GM19455 (cell line): ENCODE measurements around the gene FGFR2.
"Not testable (repeated sequence)": the region's sequence is repeated elsewhere in the genome, so short reads cannot be mapped to it uniquely, and the experiment has no call there.

Source experiments
- ATAC-seq: cut with Tn5 transposase; IDR thresholded peaks from one replicate; pipeline ENCODE4 v1.9.1; 2021; ENCODE audit not compliant: unreplicated experiment

FGFR2 gene

DNA sequence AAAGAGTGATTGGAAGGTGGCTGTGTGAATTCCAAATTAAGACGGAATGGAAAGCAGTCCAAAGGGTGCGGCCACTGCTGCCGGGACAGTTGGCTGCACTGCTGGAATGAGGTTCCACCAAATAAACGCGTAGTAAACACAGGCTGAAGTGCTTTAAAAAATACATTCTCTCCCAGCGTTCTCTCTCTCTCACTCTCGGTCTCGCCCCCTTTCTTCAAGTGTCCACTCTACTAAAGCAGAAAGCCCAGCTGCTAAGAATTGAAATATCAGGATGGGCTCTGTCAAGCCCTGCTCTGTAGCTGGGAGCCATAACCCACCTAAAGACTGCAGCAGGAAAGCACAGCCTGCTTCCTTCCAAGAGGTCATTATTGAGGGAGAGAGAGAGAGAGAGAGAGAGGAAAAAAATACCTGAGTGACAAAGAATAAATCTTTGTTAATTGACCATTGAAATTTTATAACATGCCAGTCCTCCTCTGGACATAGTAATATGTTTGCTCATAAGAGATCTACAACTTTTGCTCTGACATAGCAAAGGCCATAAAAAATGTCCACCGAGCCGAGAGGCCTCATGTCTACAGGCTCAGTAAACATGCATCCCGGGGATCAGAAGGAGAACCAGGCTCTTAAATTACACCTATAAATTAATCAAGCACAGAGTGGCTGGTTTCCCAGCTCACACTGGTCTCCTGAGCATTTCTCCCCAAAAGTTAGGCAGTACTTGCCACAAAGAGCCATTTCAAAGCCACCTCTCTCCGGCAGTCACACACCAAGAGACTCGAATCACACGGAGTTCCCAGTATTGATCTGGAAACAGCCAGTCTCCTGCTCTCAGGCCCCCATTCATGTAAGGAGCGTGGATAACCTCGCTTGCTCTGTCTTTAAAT is 72.8 kb downstream of the FGFR2 start:
- ATAC-seq, result no peak

DNA sequence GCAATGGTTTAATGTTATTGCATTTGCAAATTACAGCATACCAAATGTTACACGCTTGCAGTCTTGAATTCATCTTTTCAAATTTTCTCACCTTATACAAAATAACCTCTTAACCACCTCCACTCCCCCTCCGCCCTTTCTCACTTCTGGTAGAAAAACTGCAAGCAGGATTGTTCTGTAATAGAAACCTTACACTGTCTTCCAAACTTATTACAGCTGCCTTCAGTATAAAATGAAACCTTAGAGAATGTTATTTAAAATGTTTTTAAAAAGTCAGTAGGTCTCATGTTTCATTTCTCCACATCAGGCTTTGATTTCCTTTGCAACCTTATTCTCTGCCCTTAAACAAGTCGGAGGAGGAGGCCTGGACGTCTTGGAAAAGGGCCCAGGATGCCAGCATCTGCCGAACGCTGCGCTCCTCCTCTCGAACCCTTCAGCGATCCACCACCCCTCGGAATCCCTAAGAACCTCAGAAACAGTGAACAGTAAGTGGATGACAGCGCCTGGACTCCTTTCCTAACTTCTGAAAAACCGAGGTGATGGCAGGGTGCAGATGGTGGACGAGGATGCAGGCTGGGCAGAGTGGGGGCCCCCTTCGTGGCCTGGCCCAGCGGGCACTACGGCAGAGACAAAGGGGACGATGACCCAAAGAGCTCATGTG is 74.0 kb downstream of the FGFR2 start:
- ATAC-seq, result no peak

DNA sequence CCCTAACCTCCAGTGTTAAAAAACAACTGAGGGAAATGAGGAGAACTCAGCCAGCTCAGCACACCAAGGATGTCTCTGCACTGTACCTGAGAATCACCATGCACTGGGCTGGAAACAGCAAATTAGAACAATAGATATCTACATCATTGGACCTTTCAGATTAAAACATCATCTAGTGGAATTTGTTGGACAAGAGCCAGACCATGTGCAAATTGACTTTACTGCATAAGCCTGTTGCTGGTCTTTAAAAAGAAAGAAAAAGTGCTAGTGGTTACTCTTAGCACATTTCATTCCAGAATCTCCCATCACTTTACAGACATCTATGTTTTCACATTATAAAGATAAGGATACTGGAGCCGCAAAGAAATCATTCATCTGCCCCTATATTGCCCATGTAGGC is 75.4 kb downstream of the FGFR2 start:
- no peak for ATAC-seq

DNA sequence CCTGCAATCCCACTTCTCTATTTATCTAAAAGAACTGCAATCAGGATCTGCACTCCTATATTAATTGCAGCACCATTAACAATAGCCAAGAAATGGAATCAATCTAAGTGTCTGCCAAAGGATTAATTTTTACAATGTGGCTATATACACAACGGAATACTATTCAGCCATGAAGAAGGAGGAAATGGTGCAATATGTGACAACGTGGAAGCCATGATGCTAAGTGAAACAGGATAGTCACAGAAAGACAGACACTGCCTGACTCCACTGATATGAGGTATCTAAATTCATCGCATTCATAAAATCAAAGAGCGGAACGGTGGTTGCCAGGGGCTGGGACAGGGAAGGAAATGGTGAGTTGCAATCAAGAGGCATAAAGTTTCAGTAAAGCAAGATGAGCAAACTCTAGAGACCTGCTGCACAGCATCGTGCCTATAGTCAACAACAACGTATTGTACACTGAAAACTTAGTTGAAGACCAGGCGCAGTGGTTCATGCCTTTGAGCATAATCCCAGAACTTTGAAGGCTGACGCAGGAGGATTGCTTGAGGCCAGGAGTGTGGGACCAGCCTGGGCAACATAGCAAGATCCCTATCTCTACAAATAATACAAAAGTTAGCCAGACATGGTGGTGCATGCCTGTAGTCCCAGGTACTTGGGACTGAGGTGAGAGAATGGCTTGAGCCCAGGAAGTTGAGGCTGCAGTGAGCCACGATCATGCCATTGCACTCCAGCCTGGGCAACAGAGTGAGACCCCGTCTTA is 76.3 kb downstream of the FGFR2 start:
- ATAC-seq, result no peak

DNA sequence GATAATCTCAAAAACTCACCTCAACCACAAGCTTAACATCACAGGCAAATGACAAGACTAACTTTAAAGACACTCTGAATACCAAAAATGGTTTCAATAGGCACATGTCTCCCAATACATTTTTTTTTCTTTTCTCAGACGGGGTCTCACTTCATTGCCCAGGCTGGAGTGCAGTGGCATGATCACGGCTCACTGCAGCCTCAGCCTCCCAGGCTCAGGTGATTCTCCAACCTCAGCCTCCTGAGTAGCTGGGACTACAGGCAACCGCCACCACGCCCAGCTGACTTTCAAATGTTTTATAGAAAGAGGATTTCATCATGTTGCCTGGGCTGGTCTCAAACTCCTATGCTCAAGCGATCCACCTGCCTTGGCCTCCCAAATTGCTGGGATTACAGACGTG is 77.7 kb downstream of the FGFR2 start:
- ATAC-seq, result not testable (repeated sequence)

DNA sequence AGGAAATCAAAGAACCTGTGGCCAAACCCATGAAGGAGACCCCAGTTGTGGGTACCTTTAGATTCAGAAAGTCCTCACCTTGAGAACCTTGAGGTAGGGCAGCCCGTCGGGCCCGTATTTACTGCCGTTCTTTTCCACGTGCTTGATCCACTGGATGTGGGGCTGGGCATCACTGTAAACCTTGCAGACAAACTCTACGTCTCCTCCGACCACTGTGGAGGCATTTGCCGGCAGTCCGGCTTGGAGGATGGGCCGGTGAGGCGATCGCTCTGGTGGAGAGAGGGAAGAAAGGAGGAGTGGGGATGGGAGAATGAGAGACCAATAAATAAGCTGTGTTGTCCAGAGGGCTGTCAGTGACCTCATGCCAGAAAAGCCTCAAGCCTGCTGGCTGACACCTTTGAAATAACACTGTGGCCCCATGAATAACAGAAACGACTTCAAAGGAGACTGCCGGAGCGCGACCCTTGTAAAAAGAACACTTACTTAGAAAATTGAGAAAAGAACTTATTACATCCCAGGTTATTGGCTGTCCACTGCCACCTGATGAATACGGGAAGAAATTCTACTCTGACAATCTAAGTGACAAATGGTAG is 78.2 kb downstream of the FGFR2 start:
- ATAC-seq, result no peak

DNA sequence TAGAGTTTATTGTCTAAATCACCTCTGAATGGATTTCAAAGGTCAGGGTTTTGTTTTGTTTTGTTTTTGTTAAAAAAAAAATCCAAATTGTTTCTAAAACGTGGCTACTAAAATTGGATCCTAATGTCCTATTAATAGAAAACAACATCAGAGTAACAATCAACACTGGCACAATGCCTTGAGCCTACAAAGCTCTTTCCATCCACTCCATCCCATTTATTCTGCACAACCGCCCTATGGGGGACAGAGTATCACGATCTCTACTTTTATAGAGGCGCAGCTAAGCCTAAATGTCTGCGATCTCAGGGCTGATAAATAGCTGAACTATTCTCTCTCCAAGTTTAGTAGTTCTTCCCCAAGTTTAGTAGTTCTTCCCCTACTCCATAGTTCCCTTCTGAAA is 78.8 kb downstream of the FGFR2 start:
- no peak for ATAC-seq

DNA sequence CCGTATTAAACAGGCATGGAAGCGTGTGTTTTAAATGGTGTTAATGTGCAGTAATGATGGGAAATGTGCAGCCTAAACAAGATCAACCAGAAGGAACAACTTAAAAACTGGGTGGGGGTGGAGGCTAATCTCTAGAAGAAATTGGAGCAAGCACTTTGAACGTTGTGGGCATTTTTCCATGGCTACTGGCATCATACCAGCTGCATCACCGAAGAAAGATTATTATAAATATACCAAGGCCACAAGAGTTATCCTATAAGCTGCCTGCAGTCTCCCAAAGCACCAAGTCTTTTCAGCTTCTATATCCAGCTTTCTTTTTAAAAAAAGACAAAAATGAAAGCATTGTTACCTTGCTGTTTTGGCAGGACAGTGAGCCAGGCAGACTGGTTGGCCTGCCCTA is 79.9 kb downstream of the FGFR2 start:
- no peak for ATAC-seq

DNA sequence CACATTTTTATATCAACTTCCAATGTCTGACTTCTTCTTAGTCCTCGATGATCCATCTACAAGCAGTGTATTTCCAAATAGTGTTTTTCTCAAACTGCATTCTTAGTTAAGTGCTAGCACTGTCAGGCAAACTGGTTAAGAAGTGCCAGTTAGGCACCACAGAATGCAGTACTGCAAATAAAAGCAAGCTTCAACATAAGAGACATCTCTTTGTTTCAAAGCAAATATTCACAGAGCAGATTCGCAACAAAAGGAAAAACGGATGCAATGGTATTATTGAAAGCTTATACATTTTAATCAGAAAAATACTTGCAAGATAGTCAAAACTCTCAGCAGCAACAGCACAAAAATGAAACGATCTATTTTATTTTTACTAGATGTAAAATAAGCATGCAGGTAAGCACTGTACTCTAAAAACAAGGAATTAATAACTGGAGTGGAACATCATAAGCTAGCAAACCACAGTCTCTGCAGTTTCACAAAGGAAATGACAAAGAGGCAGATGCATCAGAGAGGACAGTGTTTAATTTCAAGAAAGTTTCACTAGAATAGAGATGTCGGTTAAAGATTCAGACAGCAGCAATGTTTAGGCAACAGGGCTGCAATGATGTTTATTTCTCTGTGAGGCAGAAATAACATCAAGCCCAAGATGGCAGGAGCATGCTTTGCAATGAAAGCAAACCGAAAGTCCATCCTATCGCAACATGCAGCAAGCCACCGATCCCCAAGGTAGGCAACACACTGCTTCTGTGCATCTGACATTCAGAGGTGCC is 82.0 kb downstream of the FGFR2 start:
- ATAC-seq, result no peak

DNA sequence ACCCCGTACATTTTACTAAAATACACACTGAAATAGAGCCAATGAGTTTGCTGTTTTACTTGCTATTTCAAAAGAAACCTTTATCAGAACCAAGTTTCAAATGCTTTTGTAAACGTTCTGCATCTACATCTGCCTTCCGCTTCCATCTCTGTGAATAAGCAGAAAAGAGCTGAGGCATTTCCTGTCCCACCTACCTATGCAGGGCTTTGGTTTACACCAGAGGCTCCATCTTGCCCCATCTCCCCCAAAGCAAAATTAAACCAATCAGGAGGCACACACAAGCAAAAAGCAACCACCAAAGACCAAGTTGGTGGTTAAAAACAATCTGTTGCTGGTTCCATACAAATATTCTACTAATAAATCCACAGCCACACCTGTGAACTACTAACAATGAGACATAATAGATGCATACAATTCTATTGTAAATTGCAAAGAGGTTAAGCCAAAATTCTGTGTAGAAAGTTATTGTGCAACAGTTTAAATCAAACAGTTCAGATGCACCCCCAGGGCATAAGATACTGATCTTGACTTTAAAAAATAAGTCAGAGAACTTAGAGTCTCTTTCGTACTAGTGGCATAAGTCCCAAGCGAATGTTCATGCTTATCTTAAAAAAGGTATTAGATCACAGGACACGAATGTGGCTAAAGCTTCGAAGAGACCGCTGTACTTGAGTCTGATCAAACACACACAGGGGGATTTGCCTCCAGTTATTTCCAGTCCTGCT is 83.9 kb downstream of the FGFR2 start:
- ATAC-seq, result no peak

DNA sequence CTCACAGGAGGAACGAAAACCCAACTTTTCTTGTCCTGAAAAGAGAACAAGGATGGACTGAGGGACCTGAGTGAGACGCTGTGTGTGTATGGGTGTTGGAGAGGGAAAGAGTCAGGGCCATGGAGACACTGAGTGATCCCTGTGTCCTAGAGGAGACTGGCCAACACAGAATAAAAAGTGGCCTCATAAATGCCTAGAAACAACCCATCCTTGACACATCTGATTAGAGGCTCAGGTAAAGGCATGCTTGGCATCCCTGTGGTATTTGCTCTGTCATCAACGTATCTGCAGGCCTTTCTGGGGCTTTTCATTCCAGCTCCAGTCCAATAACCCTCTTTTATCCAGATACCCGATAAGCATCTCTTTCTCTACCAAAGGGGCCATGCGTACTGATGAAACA is 86.3 kb downstream of the FGFR2 start:
- ATAC-seq, result no peak

DNA sequence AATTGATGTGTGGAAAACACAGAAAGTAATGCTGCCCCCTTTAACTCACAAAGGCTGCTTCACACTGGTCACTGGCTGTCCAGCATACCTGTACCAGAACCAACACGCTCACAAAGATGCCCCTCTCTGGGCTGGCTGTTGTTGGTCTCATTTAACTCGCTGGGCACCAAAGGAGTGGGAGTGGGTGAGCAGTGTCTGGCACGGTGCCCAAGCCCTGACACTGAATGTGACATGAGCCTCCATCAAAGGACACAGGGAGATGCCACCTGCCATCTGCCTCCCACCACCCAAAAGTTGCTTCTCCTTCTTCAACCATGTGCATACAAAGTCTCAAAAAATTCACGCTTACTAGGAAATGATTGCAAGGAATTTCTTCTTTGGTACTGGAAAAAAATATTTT is 86.8 kb downstream of the FGFR2 start:
- no peak for ATAC-seq

DNA sequence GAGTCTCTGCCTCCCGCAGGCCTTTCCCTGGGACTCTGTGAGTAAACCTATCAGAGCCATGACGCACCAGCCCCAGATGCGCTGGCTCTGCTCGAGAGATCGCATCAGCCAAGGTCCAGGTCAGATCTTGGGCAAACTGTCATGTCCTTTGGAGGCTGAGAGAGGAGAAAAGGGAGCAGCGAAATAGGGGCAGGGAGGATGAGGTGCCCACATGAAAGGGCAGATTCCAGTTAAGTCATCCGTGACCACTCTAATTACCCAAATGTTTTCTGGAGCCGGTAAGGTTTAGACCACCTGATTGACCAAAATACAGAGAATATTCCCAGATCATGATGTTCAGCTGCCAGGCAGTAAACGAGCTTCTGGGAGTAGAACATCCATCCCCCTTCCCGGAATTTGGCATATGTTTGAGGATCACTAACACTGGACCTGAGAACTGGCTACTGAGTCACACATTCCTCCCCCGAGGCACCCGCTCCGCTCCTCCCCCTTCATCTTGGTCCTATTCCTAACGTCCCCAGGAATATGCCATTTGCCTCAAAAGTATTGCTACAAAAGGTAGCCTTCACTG is 88.0 kb downstream of the FGFR2 start:
- ATAC-seq, result no peak

DNA sequence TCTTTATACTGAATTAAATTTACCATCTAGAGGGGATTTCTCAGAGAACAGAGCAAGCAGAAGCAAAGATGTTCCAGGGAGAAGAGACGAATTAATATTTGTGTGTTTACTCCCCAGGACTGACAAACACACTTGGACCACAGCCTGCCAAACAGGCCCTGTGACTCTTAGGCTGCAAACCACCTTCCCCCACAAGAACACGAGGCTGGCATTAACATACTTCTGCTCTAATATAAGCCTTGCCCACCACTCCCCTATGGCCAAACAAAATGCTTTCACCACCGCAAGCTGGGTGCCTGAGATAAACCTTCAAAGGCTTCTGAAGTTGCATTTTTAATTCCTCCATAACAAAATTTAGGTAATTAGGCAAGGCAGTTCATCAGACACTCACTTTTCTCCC is 88.4 kb downstream of the FGFR2 start:
- no peak for ATAC-seq

DNA sequence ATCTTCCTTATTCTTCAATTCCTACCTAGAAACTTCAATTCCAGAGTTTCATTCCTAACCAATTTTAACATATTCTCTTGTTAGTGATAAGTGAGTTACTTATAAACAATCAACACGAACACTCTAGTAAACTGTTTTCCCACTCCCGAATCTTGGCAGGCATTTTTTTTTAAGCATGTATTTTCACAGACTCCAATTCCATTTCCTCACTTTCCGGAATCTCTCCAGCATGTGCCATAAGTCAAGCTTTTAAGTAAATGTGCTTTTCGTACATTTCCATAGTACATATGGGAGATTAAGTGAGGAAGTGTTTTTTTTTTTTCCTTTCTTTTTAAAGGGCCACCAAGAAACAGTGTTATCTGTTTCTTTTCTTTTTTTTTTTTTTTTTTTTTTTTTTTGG is 89.1 kb downstream of the FGFR2 start:
- ATAC-seq, result no peak

DNA sequence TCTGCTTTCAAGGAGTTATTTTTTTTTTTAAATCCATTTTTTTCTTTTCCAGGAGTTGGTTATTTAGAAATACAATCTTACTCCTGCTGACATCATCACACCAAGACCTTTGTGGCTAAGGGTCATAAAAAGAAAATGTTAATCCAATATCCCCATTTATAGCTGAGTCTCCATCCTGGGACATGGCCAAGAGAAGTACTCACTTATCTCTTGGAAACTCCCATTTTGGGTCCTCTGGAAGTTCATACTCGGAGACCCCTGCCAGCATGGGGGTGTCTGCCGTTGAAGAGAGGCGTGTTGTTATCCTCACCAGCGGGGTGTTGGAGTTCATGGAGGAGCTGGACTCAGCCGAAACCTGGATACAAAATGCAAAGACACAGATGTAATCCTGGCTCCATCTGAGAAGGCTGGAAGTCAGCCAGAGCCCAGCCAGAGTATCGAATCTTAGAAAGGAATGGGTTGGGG is 94.6 kb downstream of the FGFR2 start:
- no peak for ATAC-seq

DNA sequence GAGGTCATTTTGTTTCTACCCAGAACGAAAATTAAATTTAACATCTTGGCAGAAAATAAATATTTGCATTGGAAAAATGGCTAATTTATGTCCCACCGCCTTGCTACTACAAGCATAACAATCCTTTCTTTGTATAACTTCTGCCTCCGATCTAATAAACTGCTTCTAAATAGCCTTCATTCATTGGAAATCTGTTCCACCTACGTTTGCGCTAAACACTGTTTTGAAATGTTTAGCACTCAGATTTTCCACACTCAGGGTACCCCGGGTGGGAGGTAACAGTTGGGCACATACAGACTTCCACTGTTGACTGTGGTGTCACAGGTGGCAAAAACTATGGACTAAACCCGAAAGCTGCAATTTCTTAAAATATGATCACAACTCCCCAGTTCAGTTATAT is 96.4 kb downstream of the FGFR2 start:
- ATAC-seq, result no peak

DNA sequence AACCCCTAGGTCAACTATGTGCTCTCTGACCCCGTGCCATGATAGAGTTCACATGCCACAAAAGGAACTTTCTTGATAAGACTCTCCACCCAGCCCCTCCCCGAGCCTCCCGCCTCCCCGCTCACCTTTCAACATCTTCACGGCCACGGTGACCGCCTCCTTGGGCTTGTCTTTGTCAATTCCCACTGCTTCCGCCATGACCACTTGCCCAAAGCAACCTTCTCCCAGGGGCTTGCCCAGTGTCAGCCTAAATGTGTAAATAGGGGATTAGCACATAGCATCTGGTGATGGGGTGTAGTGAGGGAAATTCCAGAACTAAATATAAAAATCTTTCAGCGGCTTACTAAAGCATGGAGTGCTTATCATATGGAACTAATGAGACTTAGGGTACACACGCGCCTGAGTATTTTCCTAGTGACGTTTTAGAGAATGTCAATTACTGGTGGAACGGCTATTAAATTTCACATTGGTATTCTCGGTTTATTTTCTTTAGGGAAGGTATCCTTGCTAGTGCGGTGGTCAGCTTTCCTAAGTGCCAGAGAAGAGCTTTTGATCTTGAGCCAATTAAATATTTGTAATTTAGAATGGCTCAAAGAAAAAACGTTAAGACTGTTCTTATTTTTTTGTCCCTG is 97.4 kb downstream of the FGFR2 start:
- no peak for ATAC-seq
